ENCODE data around the gene MGMT. TPM values are rescaled to one million over a fixed set of nuclear protein-coding genes. Genes with fewer than 3 reads are reported as not detected.

The MGMT gene
- total and polyA plus RNA-seq, 2 of the 4 experiments (the other 2 are of a cell fraction): 11.5 to 17.8 TPM

DNA sequence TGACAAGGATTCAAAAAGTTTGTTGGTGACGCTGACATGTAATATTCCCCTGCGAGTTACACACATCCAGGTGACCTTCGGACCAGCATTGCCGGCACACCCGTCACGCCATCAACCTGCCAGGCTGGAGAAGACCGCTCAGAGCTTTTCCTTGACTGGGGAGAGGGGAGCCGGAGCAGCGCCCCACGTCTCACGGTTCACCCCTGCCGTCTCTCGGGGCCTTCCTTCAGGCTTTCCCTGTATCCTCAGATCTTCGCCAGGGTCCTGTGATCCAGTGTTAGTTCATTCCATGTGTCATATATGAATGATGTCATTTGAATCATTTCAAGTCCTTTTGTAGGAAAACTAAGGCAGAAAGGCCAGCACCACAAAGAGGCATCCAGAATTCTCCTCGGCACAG lies 127.8 kb downstream of the MGMT start:
- H3K36me3 ChIP-seq (ENCODE audit: control insufficient read depth, insufficient read depth, low read length): peaks cover 1% of the 10 kb centered on the region; the same call in 1 of the 2 replicates
- H3K27ac ChIP-seq (ENCODE audit: insufficient read depth, low read length): no peak overlapping the region
- H3K14ac ChIP-seq (replicated peaks; ENCODE audit: low read depth, low read length): no peak overlapping the region
- no peak overlapping the region for H2AK9ac ChIP-seq (replicated peaks; ENCODE audit: low read depth, low read length, poor library complexity)
- H3K9me3 ChIP-seq (ENCODE audit: control insufficient read depth, insufficient read depth, low read length): peaks cover 13% of the 10 kb centered on the region
- no peak overlapping the region for H2BK20ac ChIP-seq (ENCODE audit: low read depth, low read length)
- no peaks in the 10 kb centered on the region for H3K9me1 ChIP-seq (ENCODE audit: insufficient read depth, low read length)
- H3K27me3 ChIP-seq (ENCODE audit: control insufficient read depth, insufficient read depth, low read length): no peaks in the 10 kb centered on the region
- CTCF ChIA-PET: no interaction called here
- no TSS peak for BruUV-seq (replicated peaks)
- no peak overlapping the region for H3K56ac ChIP-seq (ENCODE audit: extremely low read depth, insufficient read depth, low read length)
- in situ Hi-C loops (cut with MboI; ENCODE audit: low sequenced_read_pairs): no loop called here
- WGBS, 2 experiments (ENCODE audit: extremely low coverage in 2 of 2, insufficient read length in 1 of 2): 92% methylated on average over 9 of the region's 15 CpGs; no CpG with 5 or more reads in 1 of the 2 experiments
- H2AFZ ChIP-seq (replicated peaks; ENCODE audit: low read length, poor library complexity): no peak overlapping the region
- H3K18ac ChIP-seq (ENCODE audit: low read depth, low read length): no peak overlapping the region
- no peaks in the 10 kb centered on the region for H3K4me1 ChIP-seq (ENCODE audit: control insufficient read depth, insufficient read depth, low read length)
- POLR2A ChIA-PET (ENCODE audit: unreplicated experiment): no interaction called here
- H4K20me1 ChIP-seq (ENCODE audit: insufficient read depth, low read length): no peaks in the 10 kb centered on the region
- H3K79me1 ChIP-seq (ENCODE audit: low read depth in 1 of 2, low read length in 2 of 2): no peaks in the 10 kb centered on the region
- H2BK120ac ChIP-seq (ENCODE audit: low read depth, low read length): no peak overlapping the region
- no peak overlapping the region for H4K8ac ChIP-seq (ENCODE audit: low read depth in 2 of 2, low read length in 2 of 2)
- no peak overlapping the region for H3K4ac ChIP-seq (ENCODE audit: low read depth, low read length)
- dilution Hi-C loops (cut with HindIII; ENCODE audit: low sequenced_read_pairs, unreplicated experiment): no loop called here
- H2AK5ac ChIP-seq (ENCODE audit: low read depth, low read length): no peak overlapping the region
- no peak overlapping the region for H3K23ac ChIP-seq (ENCODE audit: low read depth, low read length)
- no peak overlapping the region for H3K9ac ChIP-seq (ENCODE audit: low read depth, low read length)
- H2BK15ac ChIP-seq (ENCODE audit: low read depth, low read length): no peak overlapping the region
- no peak overlapping the region for H3K4me2 ChIP-seq (ENCODE audit: low read depth, low read length)
- H2BK5ac ChIP-seq (ENCODE audit: low read depth, low read length, poor library complexity, severe bottlenecking): no peak overlapping the region
- no peak for TF ChIP-seq CEBPB (IDR thresholded peaks at IDR 0.05; ENCODE audit: low read depth, low read length)
- TF ChIP-seq RAD21 (IDR thresholded peaks at IDR 0.05; ENCODE audit: low read length): no peak
- no peak for TF ChIP-seq MAFK (IDR thresholded peaks at IDR 0.05; ENCODE audit: low read depth, low read length)
- no peak for TF ChIP-seq MAZ (IDR thresholded peaks at IDR 0.05; ENCODE audit: borderline replicate concordance, low read depth, low read length)
- TF ChIP-seq POLR2A (IDR thresholded peaks at IDR 0.05; ENCODE audit: low read depth, low read length): no peak
- TF ChIP-seq RFX5 (IDR thresholded peaks at IDR 0.05; ENCODE audit: low read depth, low read length): no peak
- no peak for TF ChIP-seq CHD1 (IDR thresholded peaks at IDR 0.05; ENCODE audit: low read depth, low read length)
- TF ChIP-seq FOS (IDR thresholded peaks at IDR 0.05; ENCODE audit: low read depth, low read length): no peak
- no peak for TF ChIP-seq SMC3 (IDR thresholded peaks at IDR 0.05; ENCODE audit: low read depth, low read length)
- TF ChIP-seq, protein P1, sequence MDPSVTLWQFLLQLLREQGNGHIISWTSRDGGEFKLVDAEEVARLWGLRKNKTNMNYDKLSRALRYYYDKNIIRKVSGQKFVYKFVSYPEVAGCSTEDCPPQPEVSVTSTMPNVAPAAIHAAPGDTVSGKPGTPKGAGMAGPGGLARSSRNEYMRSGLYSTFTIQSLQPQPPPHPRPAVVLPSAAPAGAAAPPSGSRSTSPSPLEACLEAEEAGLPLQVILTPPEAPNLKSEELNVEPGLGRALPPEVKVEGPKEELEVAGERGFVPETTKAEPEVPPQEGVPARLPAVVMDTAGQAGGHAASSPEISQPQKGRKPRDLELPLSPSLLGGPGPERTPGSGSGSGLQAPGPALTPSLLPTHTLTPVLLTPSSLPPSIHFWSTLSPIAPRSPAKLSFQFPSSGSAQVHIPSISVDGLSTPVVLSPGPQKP (IDR thresholded peaks at IDR 0.05; ENCODE audit: borderline replicate concordance, low read depth, low read length): no peak
- TF ChIP-seq, protein P2, sequence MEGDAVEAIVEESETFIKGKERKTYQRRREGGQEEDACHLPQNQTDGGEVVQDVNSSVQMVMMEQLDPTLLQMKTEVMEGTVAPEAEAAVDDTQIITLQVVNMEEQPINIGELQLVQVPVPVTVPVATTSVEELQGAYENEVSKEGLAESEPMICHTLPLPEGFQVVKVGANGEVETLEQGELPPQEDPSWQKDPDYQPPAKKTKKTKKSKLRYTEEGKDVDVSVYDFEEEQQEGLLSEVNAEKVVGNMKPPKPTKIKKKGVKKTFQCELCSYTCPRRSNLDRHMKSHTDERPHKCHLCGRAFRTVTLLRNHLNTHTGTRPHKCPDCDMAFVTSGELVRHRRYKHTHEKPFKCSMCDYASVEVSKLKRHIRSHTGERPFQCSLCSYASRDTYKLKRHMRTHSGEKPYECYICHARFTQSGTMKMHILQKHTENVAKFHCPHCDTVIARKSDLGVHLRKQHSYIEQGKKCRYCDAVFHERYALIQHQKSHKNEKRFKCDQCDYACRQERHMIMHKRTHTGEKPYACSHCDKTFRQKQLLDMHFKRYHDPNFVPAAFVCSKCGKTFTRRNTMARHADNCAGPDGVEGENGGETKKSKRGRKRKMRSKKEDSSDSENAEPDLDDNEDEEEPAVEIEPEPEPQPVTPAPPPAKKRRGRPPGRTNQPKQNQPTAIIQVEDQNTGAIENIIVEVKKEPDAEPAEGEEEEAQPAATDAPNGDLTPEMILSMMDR (conservative IDR thresholded peaks at IDR 0.05; ENCODE audit: low read depth, low read length): no peak
- no peak for TF ChIP-seq BHLHE40 (IDR thresholded peaks at IDR 0.05; ENCODE audit: low read depth, low read length)
- no peak for TF ChIP-seq NFE2L2 (IDR thresholded peaks at IDR 0.05; ENCODE audit: low read depth, low read length)
- no peak for TF ChIP-seq MXI1 (IDR thresholded peaks at IDR 0.05; ENCODE audit: borderline replicate concordance, low read depth, low read length)
- no peak for TF ChIP-seq RCOR1 (IDR thresholded peaks at IDR 0.05; ENCODE audit: insufficient replicate concordance, low read length)
- TF ChIP-seq, protein P3, sequence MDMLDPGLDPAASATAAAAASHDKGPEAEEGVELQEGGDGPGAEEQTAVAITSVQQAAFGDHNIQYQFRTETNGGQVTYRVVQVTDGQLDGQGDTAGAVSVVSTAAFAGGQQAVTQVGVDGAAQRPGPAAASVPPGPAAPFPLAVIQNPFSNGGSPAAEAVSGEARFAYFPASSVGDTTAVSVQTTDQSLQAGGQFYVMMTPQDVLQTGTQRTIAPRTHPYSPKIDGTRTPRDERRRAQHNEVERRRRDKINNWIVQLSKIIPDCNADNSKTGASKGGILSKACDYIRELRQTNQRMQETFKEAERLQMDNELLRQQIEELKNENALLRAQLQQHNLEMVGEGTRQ (IDR thresholded peaks at IDR 0.05; ENCODE audit: low read depth, low read length): no peak
- DNase-seq (no peak), ATAC-seq (ENCODE audit: low read depth) (no peak)
- intact Hi-C loops (cut with micrococcal nuclease): no loop called here
- no peak overlapping the region for H4K5ac ChIP-seq (ENCODE audit: low read depth, low read length)
- no peak overlapping the region for H4K91ac ChIP-seq (ENCODE audit: insufficient read depth, low read depth, low read length)
- H3K4me3 ChIP-seq (ENCODE audit: insufficient read depth, low read depth, low read length): no peak overlapping the region

All from IMR-90 (cell line).